HK-2 (cell line): ENCODE measurements around the gene SATB2.

ENCODE experiments used
- DNase-seq: peaks from one replicate; pipeline ENCODE4 v3.0.0-alpha.2; 2018; ENCODE audit not compliant: unreplicated experiment

SATB2 gene

GRCh38 chr2:199457147-199458008 lies at the start of gene SATB2:
Gene SATB2, minus strand, starts transcription at chr2:199457939. Its CDS starts 1,902 bp downstream, at chr2:199456037.
- peak; percentile 69 for DNase-seq

- no peak for DNase-seq
Measured at GRCh38 chr2:199505755-199506403, 48.1 kb upstream of the SATB2 start.

GRCh38 chr2:199503148-199503547 lies 45.4 kb upstream of the SATB2 start:
- no peak for DNase-seq

- no peak for DNase-seq
Measured at GRCh38 chr2:199499005-199499404, 41.3 kb upstream of the SATB2 start.

- DNase-seq: no peak
Measured at GRCh38 chr2:199495147-199495546, 37.4 kb upstream of the SATB2 start.

- DNase-seq: no peak
Measured at GRCh38 chr2:199490049-199490448, 32.3 kb upstream of the SATB2 start.

- peak; percentile 39 for DNase-seq
Measured at GRCh38 chr2:199488772-199489400, 31.1 kb upstream of the SATB2 start.

- DNase-seq: peak; percentile 58
Measured at GRCh38 chr2:199485732-199486335, 28.1 kb upstream of the SATB2 start.

GRCh38 chr2:199484927-199485326 lies 27.2 kb upstream of the SATB2 start:
- DNase-seq: no peak

GRCh38 chr2:199480966-199481365 lies 23.2 kb upstream of the SATB2 start:
- DNase-seq: no peak

- DNase-seq: no peak
Measured at GRCh38 chr2:199477277-199477834, 19.6 kb upstream of the SATB2 start.

GRCh38 chr2:199471443-199472057 lies 13.8 kb upstream of the SATB2 start:
- peak; percentile 85 for DNase-seq

- DNase-seq: no peak
Measured at GRCh38 chr2:199470672-199471442, 13.1 kb upstream of the SATB2 start.

GRCh38 chr2:199470361-199470671 lies 12.6 kb upstream of the SATB2 start:
- DNase-seq: no peak

GRCh38 chr2:199469514-199470360 lies 12.0 kb upstream of the SATB2 start:
- no peak for DNase-seq

- DNase-seq: no peak
Measured at GRCh38 chr2:199468561-199469513, 11.1 kb upstream of the SATB2 start.

GRCh38 chr2:199467066-199467822 lies 9.5 kb upstream of the SATB2 start:
- DNase-seq: no peak

GRCh38 chr2:199466692-199467065 lies 8.9 kb upstream of the SATB2 start:
- no peak for DNase-seq
